ENCODE data around the gene DNAJC21. TPM values are rescaled to one million over a fixed set of nuclear protein-coding genes. Genes with fewer than 3 reads are reported as not detected.

DNAJC21 gene
- total RNA-seq, 1 donor from 2014 or later, result 66.4 TPM

- H3K27me3 ChIP-seq (ENCODE audit: insufficient read depth, low read length), result no peaks in the 10 kb centered on the region
- H3K4me3 Mint-ChIP-seq (ENCODE audit: unreplicated experiment), result no peak overlapping the region
- no peak for FAIRE-seq
These were observed 49.3 kb downstream of the DNAJC21 start for GRCh38 chr5:34978681-34979080.

DNA sequence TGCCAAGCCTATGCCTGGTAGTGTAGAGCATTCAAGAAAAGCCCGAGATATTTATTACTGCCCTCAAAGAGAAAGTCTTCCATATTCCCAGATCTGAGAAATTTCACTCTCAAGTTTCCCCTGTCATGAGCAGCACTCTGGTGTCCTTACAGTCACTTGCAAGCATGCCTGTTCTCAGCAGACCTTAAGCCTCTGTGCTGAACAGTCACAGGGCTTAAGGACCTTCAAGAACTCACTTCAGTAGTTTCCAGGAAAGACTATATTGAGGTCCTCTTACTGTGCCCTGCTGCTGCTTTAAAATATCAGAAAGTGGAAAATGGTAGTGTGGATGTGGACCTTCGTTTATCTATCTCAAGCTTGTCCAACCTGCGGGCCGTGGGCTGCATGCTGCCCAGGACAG is 53.5 kb downstream of the DNAJC21 start:
- no peaks in the 10 kb centered on the region for H3K4me1 ChIP-seq (ENCODE audit: insufficient read depth, low read length)
- Mint-ChIP-seq H3K27ac (ENCODE audit: unreplicated experiment) (no peak overlapping the region), H3K36me3 (ENCODE audit: low read depth, unreplicated experiment) (no peaks in the 10 kb centered on the region), H3K4me3 (ENCODE audit: unreplicated experiment) (no peak overlapping the region), H3K9me3 (ENCODE audit: unreplicated experiment) (peaks cover 9% of the 10 kb centered on the region), H3K4me1 (ENCODE audit: low read depth, unreplicated experiment) (peaks cover 2% of the 10 kb centered on the region), H3K27me3 (ENCODE audit: low read depth, unreplicated experiment) (no peaks in the 10 kb centered on the region)
- TF ChIP-seq EZH2 (IDR thresholded peaks at IDR 0.05; ENCODE audit: insufficient read depth, low read length) (no peak), CTCF (IDR thresholded peaks at IDR 0.05; ENCODE audit: insufficient read depth, low read depth, low read length) (no peak)
- FAIRE-seq, result no peak
- DNase-seq (ENCODE audit: low read depth), result no peak
- peaks cover 12% of the 10 kb centered on the region for H3K9me3 ChIP-seq (ENCODE audit: insufficient read depth, low read depth, low read length)
- H3K27me3 ChIP-seq (ENCODE audit: insufficient read depth, low read length), result peaks cover 2% of the 10 kb centered on the region
- H2AFZ ChIP-seq (ENCODE audit: low read depth, low read length), result no peak overlapping the region
- H3K27ac ChIP-seq (ENCODE audit: low read depth, low read length), result no peak overlapping the region
- no peak overlapping the region for H3K4me2 ChIP-seq (ENCODE audit: low read length)
- no peak overlapping the region for H3K4me3 ChIP-seq (ENCODE audit: insufficient read depth, low read depth, low read length)
- no peak overlapping the region for H3K9ac ChIP-seq (ENCODE audit: low read length)
- H4K20me1 ChIP-seq (ENCODE audit: insufficient read depth, low read length), result no peaks in the 10 kb centered on the region
- no peaks in the 10 kb centered on the region for H3K36me3 ChIP-seq (ENCODE audit: insufficient read depth, low read length)
- H3K79me2 ChIP-seq (ENCODE audit: insufficient read depth, low read length), result no peaks in the 10 kb centered on the region

More at GRCh38 chr5:34978681-34979080, 49.3 kb downstream of the DNAJC21 start:
- no peak for TF ChIP-seq CTCF (IDR thresholded peaks at IDR 0.05; ENCODE audit: insufficient read depth, low read depth, low read length)
- no peak for TF ChIP-seq EZH2 (IDR thresholded peaks at IDR 0.05; ENCODE audit: insufficient read depth, low read length)
- peaks cover 18% of the 10 kb centered on the region for H3K4me1 Mint-ChIP-seq (ENCODE audit: low read depth, unreplicated experiment)
- Histone ChIP-seq H3K79me2 (ENCODE audit: insufficient read depth, low read length) (no peaks in the 10 kb centered on the region), H3K4me3 (ENCODE audit: insufficient read depth, low read depth, low read length) (no peak overlapping the region), H3K4me1 (ENCODE audit: insufficient read depth, low read length) (no peaks in the 10 kb centered on the region), H3K27ac (ENCODE audit: low read depth, low read length) (no peak overlapping the region), H3K9me3 (ENCODE audit: insufficient read depth, low read depth, low read length) (no peaks in the 10 kb centered on the region), H4K20me1 (ENCODE audit: insufficient read depth, low read length) (no peaks in the 10 kb centered on the region), H3K36me3 (ENCODE audit: insufficient read depth, low read length) (no peaks in the 10 kb centered on the region), H2AFZ (ENCODE audit: low read depth, low read length) (no peak overlapping the region), H3K9ac (ENCODE audit: low read length) (no peak overlapping the region), H3K4me2 (ENCODE audit: low read length) (no peak overlapping the region)
- H3K27ac Mint-ChIP-seq (ENCODE audit: unreplicated experiment), result no peak overlapping the region
- peaks cover 5% of the 10 kb centered on the region for H3K9me3 Mint-ChIP-seq (ENCODE audit: unreplicated experiment)
- H3K36me3 Mint-ChIP-seq (ENCODE audit: low read depth, unreplicated experiment), result peaks cover 2% of the 10 kb centered on the region
- DNase-seq (ENCODE audit: low read depth), result no peak
- H3K27me3 Mint-ChIP-seq (ENCODE audit: low read depth, unreplicated experiment), result no peaks in the 10 kb centered on the region

DNA sequence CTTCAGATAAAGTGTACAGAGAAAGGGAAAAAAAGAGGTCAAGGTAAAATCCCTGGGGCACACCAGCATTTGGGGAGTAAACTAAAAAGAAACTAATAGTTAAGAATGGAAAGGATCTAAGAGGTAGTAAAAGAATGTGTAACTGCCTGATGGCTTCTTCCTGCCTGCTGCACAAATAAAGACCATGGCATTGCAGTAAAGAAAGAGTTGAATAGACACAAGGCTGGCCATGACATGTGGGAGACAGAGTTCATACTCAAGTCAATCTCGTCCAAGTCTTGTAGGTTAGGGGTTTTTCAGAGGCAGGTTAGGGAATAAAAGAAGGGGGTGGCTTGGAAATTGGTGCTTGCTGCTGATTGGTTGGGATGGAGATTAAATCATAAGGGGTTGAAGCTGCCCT is 57.6 kb downstream of the DNAJC21 start:
- DNase-seq (ENCODE audit: low read depth) (no peak), FAIRE-seq (no peak)
- Mint-ChIP-seq H3K4me3 (ENCODE audit: unreplicated experiment) (no peak overlapping the region), H3K27ac (ENCODE audit: unreplicated experiment) (no peak overlapping the region), H3K9me3 (ENCODE audit: unreplicated experiment) (peaks cover 7% of the 10 kb centered on the region), H3K4me1 (ENCODE audit: low read depth, unreplicated experiment) (peaks cover 16% of the 10 kb centered on the region), H3K27me3 (ENCODE audit: low read depth, unreplicated experiment) (no peaks in the 10 kb centered on the region), H3K36me3 (ENCODE audit: low read depth, unreplicated experiment) (no peaks in the 10 kb centered on the region)
- H3K27ac ChIP-seq (ENCODE audit: low read depth, low read length), result no peak overlapping the region
- peaks cover 12% of the 10 kb centered on the region for H3K9me3 ChIP-seq (ENCODE audit: insufficient read depth, low read depth, low read length)
- no peak overlapping the region for H3K4me2 ChIP-seq (ENCODE audit: low read length)
- H3K79me2 ChIP-seq (ENCODE audit: insufficient read depth, low read length), result no peaks in the 10 kb centered on the region
- H2AFZ ChIP-seq (ENCODE audit: low read depth, low read length), result no peak overlapping the region
- no peak for TF ChIP-seq EZH2 (IDR thresholded peaks at IDR 0.05; ENCODE audit: insufficient read depth, low read length)
- no peak for TF ChIP-seq CTCF (IDR thresholded peaks at IDR 0.05; ENCODE audit: insufficient read depth, low read depth, low read length)
- H3K9ac ChIP-seq (ENCODE audit: low read length), result no peak overlapping the region
- H3K36me3 ChIP-seq (ENCODE audit: insufficient read depth, low read length), result no peaks in the 10 kb centered on the region
- H3K4me3 ChIP-seq (ENCODE audit: insufficient read depth, low read depth, low read length), result no peak overlapping the region
- H3K4me1 ChIP-seq (ENCODE audit: insufficient read depth, low read length), result no peaks in the 10 kb centered on the region
- H4K20me1 ChIP-seq (ENCODE audit: insufficient read depth, low read length), result no peaks in the 10 kb centered on the region
- H3K27me3 ChIP-seq (ENCODE audit: insufficient read depth, low read length), result peaks cover 2% of the 10 kb centered on the region
